PC-9 (cell line): Measurements from ENCODE around the gene FPR1. TPM values are rescaled to one million over a fixed set of nuclear protein-coding genes. Genes with fewer than 3 reads are reported as not detected.

Source experiments
- BruUV-seq: library from RNA; stranded (reverse); fragments of 400-500 nt; replicated peaks from 2 replicates; lab custom pipeline; 2021; lab: Mats Ljungman, UMichigan
- CTCF ChIA-PET: fragments of 300-600 bp; sonication (Branson Sonifier 250); formaldehyde crosslinking; loops from one replicate; lab custom pipeline; 2022; ENCODE audit warnings: antibody characterized with exemption; lab: Charles Lee
- POLR2A ChIA-PET: fragments of 300-600 bp; sonication (Branson Sonifier 250); formaldehyde crosslinking; loops from one replicate; lab custom pipeline; 2022; ENCODE audit warnings: antibody characterized with exemption; ENCODE audit not compliant: unreplicated experiment; lab: Charles Lee
- DNase-seq, 2 experiments: peaks; one replicate each; pipeline versions ENCODE4 v3.0.0 to v3.0.0-alpha.2; 2015 to 2022; ENCODE audit warnings: mixed read lengths in 1 of 2
- H2AFZ ChIP-seq: fragments of 200-600 bp; sonication (generic); 2 replicates; pipeline ENCODE4 v1.8.1; 2017; ENCODE audit warnings: antibody characterized with exemption
- H3F3A ChIP-seq: fragments of 200-600 bp; sonication (generic); 2 replicates; pipeline ENCODE4 v1.8.1; 2017; ENCODE audit warnings: antibody characterized with exemption, mild to moderate bottlenecking, low read depth; ENCODE audit not compliant: insufficient read depth
- H3K27ac ChIP-seq: fragments of 200-600 bp; sonication (generic); 2 replicates; pipeline ENCODE4 v1.6.1; 2016; ENCODE audit warnings: mixed run types
- H3K27me3 ChIP-seq: fragments of 200-600 bp; sonication (generic); 2 replicates; pipeline ENCODE4 v1.6.1; 2016; ENCODE audit warnings: low read depth, mixed run types; ENCODE audit not compliant: insufficient read depth
- H3K36me3 ChIP-seq: fragments of 200-600 bp; sonication (generic); 2 replicates; pipeline ENCODE4 v1.6.1; 2016; ENCODE audit warnings: low read depth, mixed run types
- H3K4me1 ChIP-seq: fragments of 200-600 bp; sonication (generic); replicated peaks from 2 replicates; pipeline ENCODE4 v1.6.1; 2016; ENCODE audit warnings: mixed run types; ENCODE audit not compliant: insufficient read depth
- H3K4me2 ChIP-seq: fragments of 200-600 bp; sonication (generic); 2 replicates; pipeline ENCODE4 v1.6.1; 2017; ENCODE audit warnings: mixed run types
- H3K4me3 ChIP-seq: fragments of 200-600 bp; sonication (generic); 2 replicates; pipeline ENCODE4 v1.6.1; 2016; ENCODE audit warnings: mixed run types
- H3K79me2 ChIP-seq: fragments of 200-600 bp; sonication (generic); 2 replicates; pipeline ENCODE4 v1.6.1; 2017; ENCODE audit warnings: low read depth, mixed run types
- H3K9me2 ChIP-seq: fragments of 200-600 bp; sonication (generic); 2 replicates; pipeline ENCODE4 v1.8.1; 2017; ENCODE audit warnings: mild to moderate bottlenecking; ENCODE audit not compliant: insufficient read depth
- H3K9me3 ChIP-seq: fragments of 200-600 bp; sonication (generic); 2 replicates; pipeline ENCODE4 v1.8.1; 2016; ENCODE audit warnings: low read depth; ENCODE audit not compliant: insufficient read depth
- H4K20me1 ChIP-seq: fragments of 200-600 bp; sonication (generic); 2 replicates; pipeline ENCODE4 v1.8.1; 2017; ENCODE audit not compliant: insufficient read depth
- EZH2 ChIP-seq: fragments of 200-600 bp; sonication (generic); IDR thresholded peaks from 2 replicates; pipeline ENCODE4 v1.8.0; 2017; ENCODE audit warnings: antibody characterized with exemption, low read depth
- intact Hi-C: fragments of 100-400 bp; cut with micrococcal nuclease; formaldehyde crosslinking; loops from one replicate; pipeline ENCODE4 v1.10.0; 2022; ENCODE audit not compliant: unreplicated experiment
- total RNA-seq: library from RNA; stranded (reverse); gene quantifications from 2 replicates; pipeline ENCODE4 v1.2.3, GENCODE V29; 2021
- TF ChIP-seq, protein P1 (sequence below): fragments of 200-600 bp; sonication (generic); conservative IDR thresholded peaks from 2 replicates; pipeline ENCODE4 v1.6.1; 2017; ENCODE audit warnings: mixed run types, antibody characterized with exemption, mild to moderate bottlenecking, moderate library complexity

FPR1 gene
- total RNA-seq, 1 experiment from 2014 or later, result not detected

- H3K27ac ChIP-seq, result no peak overlapping the region
- H3K27me3 ChIP-seq, result peaks cover 90% of the 10 kb centered on the region
- H3F3A ChIP-seq, result no peaks in the 10 kb centered on the region
- H3K4me1 ChIP-seq, result no peaks in the 10 kb centered on the region
- BruUV-seq, result no TSS peak
- intact Hi-C loops, result no loop called here
- no peak overlapping the region for H3K4me2 ChIP-seq
- H3K9me2 ChIP-seq, result no peaks in the 10 kb centered on the region
- H3K9me3 ChIP-seq, result no peaks in the 10 kb centered on the region
- no peaks in the 10 kb centered on the region for H3K36me3 ChIP-seq
- no peak overlapping the region for H3K4me3 ChIP-seq
- no peak overlapping the region for H2AFZ ChIP-seq
- POLR2A ChIA-PET, result interaction anchor here (0.6 kb wide), 1 partner anchor 448 kb away, joined by 4 read pairs; no protein-coding TSS in a partner anchor
- H4K20me1 ChIP-seq, result no peaks in the 10 kb centered on the region
- H3K79me2 ChIP-seq, result no peaks in the 10 kb centered on the region
- TF ChIP-seq EZH2, result no peak
- TF ChIP-seq, protein P1, sequence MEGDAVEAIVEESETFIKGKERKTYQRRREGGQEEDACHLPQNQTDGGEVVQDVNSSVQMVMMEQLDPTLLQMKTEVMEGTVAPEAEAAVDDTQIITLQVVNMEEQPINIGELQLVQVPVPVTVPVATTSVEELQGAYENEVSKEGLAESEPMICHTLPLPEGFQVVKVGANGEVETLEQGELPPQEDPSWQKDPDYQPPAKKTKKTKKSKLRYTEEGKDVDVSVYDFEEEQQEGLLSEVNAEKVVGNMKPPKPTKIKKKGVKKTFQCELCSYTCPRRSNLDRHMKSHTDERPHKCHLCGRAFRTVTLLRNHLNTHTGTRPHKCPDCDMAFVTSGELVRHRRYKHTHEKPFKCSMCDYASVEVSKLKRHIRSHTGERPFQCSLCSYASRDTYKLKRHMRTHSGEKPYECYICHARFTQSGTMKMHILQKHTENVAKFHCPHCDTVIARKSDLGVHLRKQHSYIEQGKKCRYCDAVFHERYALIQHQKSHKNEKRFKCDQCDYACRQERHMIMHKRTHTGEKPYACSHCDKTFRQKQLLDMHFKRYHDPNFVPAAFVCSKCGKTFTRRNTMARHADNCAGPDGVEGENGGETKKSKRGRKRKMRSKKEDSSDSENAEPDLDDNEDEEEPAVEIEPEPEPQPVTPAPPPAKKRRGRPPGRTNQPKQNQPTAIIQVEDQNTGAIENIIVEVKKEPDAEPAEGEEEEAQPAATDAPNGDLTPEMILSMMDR, result no peak
- CTCF ChIA-PET, result no interaction called here
- DNase-seq, result no peak
These were observed 21.9 kb downstream of the FPR1 start for GRCh38 chr19:51729781-51730180.

- peaks cover 89% of the 10 kb centered on the region for H3K27me3 ChIP-seq
- no peaks in the 10 kb centered on the region for H3F3A ChIP-seq
- H3K4me1 ChIP-seq, result no peaks in the 10 kb centered on the region
- H3K79me2 ChIP-seq, result no peaks in the 10 kb centered on the region
- no peaks in the 10 kb centered on the region for H4K20me1 ChIP-seq
- ChIA-PET POLR2A (no interaction called here), CTCF (no interaction called here)
- H3K4me3 ChIP-seq, result no peak overlapping the region
- no peaks in the 10 kb centered on the region for H3K9me3 ChIP-seq
- DNase-seq, result peak in 1 of 2 experiments; percentile 50
- H3K27ac ChIP-seq, result no peak overlapping the region
- no TSS peak for BruUV-seq
- no peak overlapping the region for H3K4me2 ChIP-seq
- TF ChIP-seq, protein P1, result no peak
- TF ChIP-seq EZH2, result no peak
- no peaks in the 10 kb centered on the region for H3K9me2 ChIP-seq
- no peaks in the 10 kb centered on the region for H3K36me3 ChIP-seq
- H2AFZ ChIP-seq, result no peak overlapping the region
- intact Hi-C loops, result no loop called here
These were observed 24.3 kb downstream of the FPR1 start for GRCh38 chr19:51727349-51727880.

DNA sequence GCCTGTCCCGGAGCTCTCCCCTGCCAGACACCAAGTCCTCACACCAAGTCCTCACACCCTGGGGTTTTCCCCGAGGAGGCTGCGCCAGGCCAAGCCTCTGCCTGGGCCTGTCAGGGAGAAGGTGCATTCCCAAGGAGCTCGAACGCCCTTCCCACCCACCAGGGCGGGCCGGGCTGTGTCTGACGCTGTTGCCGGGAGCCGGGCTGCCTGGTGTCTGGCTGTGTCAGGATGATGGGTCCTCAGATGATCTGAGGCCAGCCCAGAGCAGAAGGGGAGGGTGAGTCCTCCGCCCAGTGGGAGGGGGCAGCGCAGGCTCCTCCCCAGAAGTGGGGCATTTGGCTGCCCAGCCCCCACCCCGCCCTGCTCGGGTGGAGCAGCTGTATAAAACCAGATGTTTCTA lies 25.6 kb downstream of the FPR1 start:
- Histone ChIP-seq H3F3A (no peaks in the 10 kb centered on the region), H3K4me3 (no peak overlapping the region), H3K27me3 (peaks cover 88% of the 10 kb centered on the region), H3K79me2 (no peaks in the 10 kb centered on the region), H3K4me2 (no peak overlapping the region), H3K36me3 (no peaks in the 10 kb centered on the region), H3K27ac (no peak overlapping the region), H3K9me2 (no peaks in the 10 kb centered on the region), H3K9me3 (no peaks in the 10 kb centered on the region), H3K4me1 (no peaks in the 10 kb centered on the region), H2AFZ (no peak overlapping the region), H4K20me1 (no peaks in the 10 kb centered on the region)
- TF ChIP-seq, protein P1, result no peak
- TF ChIP-seq EZH2, result no peak
- DNase-seq, result no peak
- BruUV-seq, result no TSS peak
- POLR2A ChIA-PET, result interaction anchor here (0.6 kb wide), 1 partner anchor 17 kb away, joined by 32 read pairs; no protein-coding TSS in a partner anchor
- intact Hi-C loops, result no loop called here
- CTCF ChIA-PET, result no interaction called here
